Measurements from ENCODE around the gene TTC7B. TPM values are rescaled to one million over a fixed set of nuclear protein-coding genes. Genes with fewer than 3 reads are reported as not detected.
A peak's percentile ranks its signal among the peaks of the same experiment; 100 is the strongest.

The TTC7B gene
- total and polyA plus RNA-seq, 9 of the 15 experiments (the other 6 are each of a cell fraction or from before 2014, with no cell fraction given): 2.2 to 77.2 (median 36.7) TPM

DNA sequence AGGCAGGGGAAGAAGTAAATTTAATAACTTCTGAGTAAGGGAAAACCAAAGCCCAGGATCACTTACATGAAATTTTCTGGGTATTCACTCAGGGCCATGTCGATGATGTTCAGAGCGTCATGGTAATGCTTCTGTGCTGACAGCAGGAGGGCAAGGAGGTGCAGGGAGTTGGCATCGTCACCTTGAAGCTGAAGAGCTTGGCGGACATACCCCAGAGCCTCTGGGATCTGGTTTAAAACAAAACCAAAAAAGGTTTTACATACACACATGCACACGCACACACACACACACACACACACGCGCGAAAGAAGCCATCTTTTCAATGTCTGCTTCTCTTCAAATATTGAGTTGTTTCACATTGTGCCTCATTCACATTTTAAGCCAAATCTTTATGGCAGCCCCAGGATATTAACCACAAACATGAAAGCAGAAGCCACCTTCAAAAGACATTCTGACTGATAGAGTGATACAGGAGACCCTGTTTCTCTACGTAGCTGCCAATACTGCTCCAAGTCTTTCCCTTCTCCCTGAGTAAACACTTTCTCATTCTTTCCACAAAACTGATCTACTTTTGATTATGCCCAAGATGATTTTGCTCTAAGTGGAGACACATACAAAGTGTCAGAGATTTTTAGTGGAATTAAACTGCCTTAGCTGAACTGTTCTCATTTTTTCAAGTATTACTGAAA lies 172.1 kb downstream of the TTC7B start (continued):
- no peak for TF ChIP-seq POLR3A (IDR thresholded peaks at IDR 0.05; ENCODE audit: borderline replicate concordance, extremely low read depth, insufficient read depth, insufficient read length)
- TF ChIP-seq BHLHE40 (IDR thresholded peaks at IDR 0.05; ENCODE audit: low read length): no peak

DNA sequence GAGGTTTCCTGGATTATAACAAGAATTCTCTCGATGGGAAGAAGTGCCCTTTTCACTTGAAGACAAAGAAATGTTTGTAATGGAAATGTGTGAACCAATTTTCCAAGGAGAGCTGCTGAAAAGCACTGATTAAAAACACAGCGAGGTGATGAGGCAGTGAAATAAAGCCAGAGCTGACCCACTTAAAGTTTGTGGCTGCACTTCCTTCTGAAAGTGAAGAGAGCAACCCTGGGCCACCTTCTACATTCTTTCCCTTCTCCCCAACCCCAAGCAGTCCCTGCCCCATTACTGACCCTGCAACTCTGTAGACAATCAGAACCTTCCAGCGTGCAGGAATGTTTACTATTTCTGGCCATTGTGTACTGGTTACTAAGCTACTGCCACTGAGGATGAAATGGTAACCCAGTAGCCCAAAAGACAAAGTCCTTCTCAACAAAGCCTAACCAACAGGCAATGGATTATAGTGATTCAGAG lies 173.9 kb downstream of the TTC7B start:
- H3K9ac ChIP-seq (ENCODE audit: insufficient read depth in 1 of 2, low read depth in 2 of 2, low read length in 2 of 2): no peak overlapping the region
- no peaks in the 10 kb centered on the region for H4K20me1 ChIP-seq (replicated peaks; ENCODE audit: control insufficient read depth, insufficient read depth, low read length)
- TF ChIP-seq, protein P1, sequence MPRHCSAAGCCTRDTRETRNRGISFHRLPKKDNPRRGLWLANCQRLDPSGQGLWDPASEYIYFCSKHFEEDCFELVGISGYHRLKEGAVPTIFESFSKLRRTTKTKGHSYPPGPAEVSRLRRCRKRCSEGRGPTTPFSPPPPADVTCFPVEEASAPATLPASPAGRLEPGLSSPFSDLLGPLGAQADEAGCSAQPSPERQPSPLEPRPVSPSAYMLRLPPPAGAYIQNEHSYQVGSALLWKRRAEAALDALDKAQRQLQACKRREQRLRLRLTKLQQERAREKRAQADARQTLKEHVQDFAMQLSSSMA (CRISPR knock-in tag; IDR thresholded peaks at IDR 0.05): no peak
- no peak for TF ChIP-seq NEUROD1 (IDR thresholded peaks at IDR 0.05; ENCODE audit: borderline replicate concordance, low read depth, low read length, partially characterized antibody)
- TF ChIP-seq, protein P2, sequence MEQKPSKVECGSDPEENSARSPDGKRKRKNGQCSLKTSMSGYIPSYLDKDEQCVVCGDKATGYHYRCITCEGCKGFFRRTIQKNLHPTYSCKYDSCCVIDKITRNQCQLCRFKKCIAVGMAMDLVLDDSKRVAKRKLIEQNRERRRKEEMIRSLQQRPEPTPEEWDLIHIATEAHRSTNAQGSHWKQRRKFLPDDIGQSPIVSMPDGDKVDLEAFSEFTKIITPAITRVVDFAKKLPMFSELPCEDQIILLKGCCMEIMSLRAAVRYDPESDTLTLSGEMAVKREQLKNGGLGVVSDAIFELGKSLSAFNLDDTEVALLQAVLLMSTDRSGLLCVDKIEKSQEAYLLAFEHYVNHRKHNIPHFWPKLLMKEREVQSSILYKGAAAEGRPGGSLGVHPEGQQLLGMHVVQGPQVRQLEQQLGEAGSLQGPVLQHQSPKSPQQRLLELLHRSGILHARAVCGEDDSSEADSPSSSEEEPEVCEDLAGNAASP (IDR thresholded peaks at IDR 0.05): no peak
- no peak for TF ChIP-seq TAF1 (IDR thresholded peaks at IDR 0.05; ENCODE audit: control insufficient read depth, extremely low read depth, insufficient read depth, low read length, severe bottlenecking)
- peak; percentile 54; the same call in 1 of the 2 replicates for TF ChIP-seq FOXJ2 (tag; IDR thresholded peaks at IDR 0.05)
- ATAC-seq (no peak), FAIRE-seq (no peak), DNase-seq (ENCODE audit: extremely low read depth in 1 of 4, low spot score in 3 of 4) (no peak)
- BruUV-seq (replicated peaks): no TSS peak
- in situ Hi-C loops (cut with MboI): no loop called here
- intact Hi-C loops (cut with micrococcal nuclease): no loop called here
- ChIA-PET POLR2A (no interaction called here), CTCF (ENCODE audit: low intra/inter-chr PET ratio) (no interaction called here)
- 51% methylated on average over 3 of the region's 3 CpGs for WGBS (ENCODE audit: insufficient coverage, low coverage, missing lambda C conversion rate)
- no peaks in the 10 kb centered on the region for H3K27me3 ChIP-seq (ENCODE audit: control insufficient read depth in 2 of 2, insufficient read depth in 2 of 2, low read length in 2 of 2)
- peaks cover 22% of the 10 kb centered on the region; the same call in 2 of the 3 replicates for H3K36me3 ChIP-seq (ENCODE audit: control insufficient read depth, insufficient read depth, low read length)
- H3K9me1 ChIP-seq (ENCODE audit: control insufficient read depth, insufficient read depth, low read length): no peaks in the 10 kb centered on the region
- no peaks in the 10 kb centered on the region for H3K9me3 ChIP-seq (replicated peaks; ENCODE audit: control insufficient read depth, insufficient read depth, low read depth, low read length)
- no peak overlapping the region for H3K4me2 ChIP-seq (ENCODE audit: insufficient read depth, low read length)
- H2AFZ ChIP-seq (ENCODE audit: low read depth, low read length): no peak overlapping the region
- H3K27ac ChIP-seq (ENCODE audit: extremely low read depth, low read depth, low read length): no peak overlapping the region
- no peak overlapping the region for H3K4me3 ChIP-seq
- H3K79me2 ChIP-seq (ENCODE audit: control insufficient read depth, insufficient read depth, low read length): no peaks in the 10 kb centered on the region
- no peaks in the 10 kb centered on the region for H3K4me1 ChIP-seq (replicated peaks in 1 of 2; ENCODE audit: control insufficient read depth in 2 of 2, insufficient read depth in 2 of 2, low read length in 2 of 2)

All from K562 (cell line).